HCT116 (cell line): ENCODE data around the gene PHLDB3.
"Not testable (repeated sequence)": the region's sequence is repeated elsewhere in the genome, so short reads cannot be mapped to it uniquely, and the experiment has no call there.

ENCODE experiments used
- POLR2AphosphoS5 ChIP-seq: IDR thresholded peaks from 2 replicates; pipeline ENCODE4 v1.6.1; 2011; ENCODE audit warnings: mild to moderate bottlenecking, low read depth, low read length, moderate library complexity
- RAD21 ChIP-seq: IDR thresholded peaks from 2 replicates; pipeline ENCODE4 v1.6.1; 2012; ENCODE audit warnings: low read depth, mild to moderate bottlenecking
- ZNF274 ChIP-seq: fragments of 200-500 bp; sonication (Bioruptor generic); IDR thresholded peaks from 2 replicates; pipeline ENCODE4 v1.6.1; 2014; ENCODE audit warnings: mild to moderate bottlenecking, low read depth, low read length, inconsistent platforms
- TF ChIP-seq, protein P1 (sequence below), 3 experiments: fragments of 200-600 bp in 1 of 3; sonication (generic) in 1 of 3; IDR thresholded peaks in 2 of 3; conservative IDR thresholded peaks in 1 of 3; 2 replicates each; pipeline ENCODE4 v1.5.1; 2012 to 2017; ENCODE audit warnings: low read depth in 2 of 3, low read length in 2 of 3, antibody characterized with exemption in 1 of 3, borderline replicate concordance in 1 of 3, control low read depth in 1 of 3, mild to moderate bottlenecking in 1 of 3, mixed read lengths in 1 of 3, mixed run types in 1 of 3, moderate library complexity in 1 of 3; ENCODE audit not compliant: insufficient read depth in 1 of 3
- TF ChIP-seq, protein P2 (sequence below): IDR thresholded peaks from 2 replicates; pipeline ENCODE4 v1.6.1; 2012

DNA sequence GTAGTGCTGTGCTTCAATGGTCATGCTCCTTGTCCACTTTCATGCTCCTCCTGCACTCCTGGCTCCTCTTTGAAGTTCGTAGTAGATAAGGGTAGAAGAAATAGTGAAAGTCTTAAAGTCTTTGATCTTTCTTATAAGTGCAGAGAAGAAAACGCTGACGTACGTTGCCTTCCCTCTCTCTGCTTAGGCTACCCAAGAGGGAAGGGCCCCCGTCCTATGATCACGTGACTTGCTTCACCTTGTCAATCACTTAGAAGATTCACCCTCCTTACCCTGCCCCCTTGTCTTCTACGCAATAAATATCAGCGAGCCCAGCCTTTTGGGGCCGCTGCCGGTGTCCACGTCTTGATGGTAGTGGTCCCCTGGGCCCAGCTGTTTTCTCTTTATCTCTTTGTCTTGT, 67.3 kb downstream of the PHLDB3 start:
- TF ChIP-seq RAD21, POLR2AphosphoS5, ZNF274: not testable (repeated sequence)
- TF ChIP-seq, protein P1, sequence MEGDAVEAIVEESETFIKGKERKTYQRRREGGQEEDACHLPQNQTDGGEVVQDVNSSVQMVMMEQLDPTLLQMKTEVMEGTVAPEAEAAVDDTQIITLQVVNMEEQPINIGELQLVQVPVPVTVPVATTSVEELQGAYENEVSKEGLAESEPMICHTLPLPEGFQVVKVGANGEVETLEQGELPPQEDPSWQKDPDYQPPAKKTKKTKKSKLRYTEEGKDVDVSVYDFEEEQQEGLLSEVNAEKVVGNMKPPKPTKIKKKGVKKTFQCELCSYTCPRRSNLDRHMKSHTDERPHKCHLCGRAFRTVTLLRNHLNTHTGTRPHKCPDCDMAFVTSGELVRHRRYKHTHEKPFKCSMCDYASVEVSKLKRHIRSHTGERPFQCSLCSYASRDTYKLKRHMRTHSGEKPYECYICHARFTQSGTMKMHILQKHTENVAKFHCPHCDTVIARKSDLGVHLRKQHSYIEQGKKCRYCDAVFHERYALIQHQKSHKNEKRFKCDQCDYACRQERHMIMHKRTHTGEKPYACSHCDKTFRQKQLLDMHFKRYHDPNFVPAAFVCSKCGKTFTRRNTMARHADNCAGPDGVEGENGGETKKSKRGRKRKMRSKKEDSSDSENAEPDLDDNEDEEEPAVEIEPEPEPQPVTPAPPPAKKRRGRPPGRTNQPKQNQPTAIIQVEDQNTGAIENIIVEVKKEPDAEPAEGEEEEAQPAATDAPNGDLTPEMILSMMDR (IDR thresholded peaks at IDR 0.05 in 2 of 3, conservative IDR thresholded peaks at IDR 0.05 in 1 of 3; ENCODE audit: borderline replicate concordance in 1 of 3, insufficient read depth in 1 of 3, low read depth in 2 of 3, low read length in 2 of 3): not testable (repeated sequence)
- TF ChIP-seq, protein P2, sequence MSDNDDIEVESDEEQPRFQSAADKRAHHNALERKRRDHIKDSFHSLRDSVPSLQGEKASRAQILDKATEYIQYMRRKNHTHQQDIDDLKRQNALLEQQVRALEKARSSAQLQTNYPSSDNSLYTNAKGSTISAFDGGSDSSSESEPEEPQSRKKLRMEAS: not testable (repeated sequence)
